ENCODE data around the gene SLC25A33. TPM values are rescaled to one million over a fixed set of nuclear protein-coding genes. Genes with fewer than 3 reads are reported as not detected.
A peak's percentile ranks its signal among the peaks of the same experiment; 100 is the strongest.

SLC25A33 gene
- total RNA-seq, 2 experiments from 2014 or later, result 2.6 to 3.0 TPM

DNA sequence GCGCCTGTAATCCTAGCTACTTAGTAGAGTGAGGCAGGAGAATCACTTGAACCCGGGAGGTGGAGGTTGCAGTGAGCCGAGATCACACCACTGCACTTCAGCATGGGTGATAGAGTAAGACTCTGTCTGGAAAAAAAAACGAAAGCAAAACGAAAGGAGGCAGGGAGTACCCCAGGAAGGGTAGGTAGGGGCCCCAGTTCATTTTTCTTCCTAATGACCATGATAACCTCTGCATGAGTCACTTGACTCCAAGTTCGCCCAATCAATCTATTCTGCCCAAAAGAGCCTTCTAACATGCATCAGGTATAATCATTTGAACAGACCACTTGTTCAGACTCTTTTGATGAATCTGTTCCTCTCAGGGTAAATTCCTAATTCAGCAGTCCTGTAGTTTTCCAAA is 36.2 kb downstream of the SLC25A33 start:
- H3K27me3 Mint-ChIP-seq, result no peaks in the 10 kb centered on the region
- H3K9me3 Mint-ChIP-seq, result no peaks in the 10 kb centered on the region
- CTCF ChIA-PET, result interaction anchor here (0.7 to 8.1 kb wide), 5 partner anchors 9 to 309 kb away, joined by 3 to 81 read pairs (median 3); no protein-coding TSS in a partner anchor
- peaks cover 3% of the 10 kb centered on the region for H3K36me3 Mint-ChIP-seq (ENCODE audit: low read depth)
- no peaks in the 10 kb centered on the region for H3K4me1 Mint-ChIP-seq
- POLR2A ChIA-PET, result interaction anchor here (1.3 kb wide), 1 partner anchor 12 kb away, joined by 3 read pairs; no protein-coding TSS in a partner anchor
- no peak for DNase-seq
- no peak overlapping the region for H3K27ac Mint-ChIP-seq
- no peak overlapping the region for H3K4me3 Mint-ChIP-seq

DNA sequence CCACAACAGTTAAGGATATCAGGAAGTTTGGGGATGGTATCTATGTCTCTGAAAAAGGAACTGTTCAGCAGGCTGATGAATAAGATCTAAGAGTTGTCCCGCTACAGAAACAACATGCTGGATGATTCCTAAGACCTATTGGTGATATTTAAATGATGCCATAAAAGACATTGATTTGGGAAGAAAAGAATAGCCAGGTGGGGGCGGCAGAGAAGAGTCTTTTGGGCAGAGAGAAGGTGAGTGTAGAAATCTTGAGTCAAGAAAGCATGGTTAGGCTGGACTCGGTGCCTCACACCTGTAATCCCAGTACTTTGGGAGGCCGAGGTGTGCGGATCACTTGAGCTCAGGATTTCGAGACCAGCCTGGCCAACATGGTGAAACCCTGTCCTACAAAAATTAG is 37.6 kb downstream of the SLC25A33 start:
- POLR2A ChIA-PET, result no interaction called here
- no peaks in the 10 kb centered on the region for H3K4me1 Mint-ChIP-seq
- H3K9me3 Mint-ChIP-seq, result no peaks in the 10 kb centered on the region
- H3K4me3 Mint-ChIP-seq, result no peak overlapping the region
- DNase-seq, result no peak
- peaks cover 7% of the 10 kb centered on the region for H3K36me3 Mint-ChIP-seq (ENCODE audit: low read depth)
- CTCF ChIA-PET, result interaction anchor here (8.1 kb wide), 1 partner anchor 81 kb away, joined by 81 read pairs; no protein-coding TSS in a partner anchor
- H3K27ac Mint-ChIP-seq, result no peak overlapping the region
- H3K27me3 Mint-ChIP-seq, result no peaks in the 10 kb centered on the region

DNA sequence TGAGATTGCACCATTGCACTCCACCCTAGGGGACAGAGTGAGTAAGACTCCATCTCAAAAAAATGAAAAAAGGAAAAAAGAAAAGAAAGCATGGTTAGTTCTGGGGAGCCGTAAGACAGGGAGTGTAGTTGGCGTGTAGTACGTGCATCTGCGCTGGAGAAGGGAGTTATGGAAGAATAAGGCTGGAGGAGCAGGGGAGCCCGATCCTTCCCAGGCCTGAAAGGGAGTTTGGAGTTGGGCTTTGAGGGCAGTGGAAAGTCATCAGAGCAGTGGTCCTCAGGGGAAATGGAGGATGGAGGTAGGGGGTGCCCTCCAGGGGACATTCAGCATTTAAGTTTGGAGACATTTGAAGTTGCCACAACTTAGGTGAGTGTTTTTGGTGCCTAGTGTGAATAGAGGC is 38.2 kb downstream of the SLC25A33 start:
- POLR2A ChIA-PET, result no interaction called here
- Mint-ChIP-seq H3K36me3 (ENCODE audit: low read depth) (peaks cover 7% of the 10 kb centered on the region), H3K4me1 (no peaks in the 10 kb centered on the region), H3K27ac (no peak overlapping the region), H3K9me3 (no peaks in the 10 kb centered on the region), H3K27me3 (no peaks in the 10 kb centered on the region), H3K4me3 (no peak overlapping the region)
- CTCF ChIA-PET, result interaction anchor here (8.1 kb wide), 1 partner anchor 82 kb away, joined by 81 read pairs; no protein-coding TSS in a partner anchor
- DNase-seq, result no peak

DNA sequence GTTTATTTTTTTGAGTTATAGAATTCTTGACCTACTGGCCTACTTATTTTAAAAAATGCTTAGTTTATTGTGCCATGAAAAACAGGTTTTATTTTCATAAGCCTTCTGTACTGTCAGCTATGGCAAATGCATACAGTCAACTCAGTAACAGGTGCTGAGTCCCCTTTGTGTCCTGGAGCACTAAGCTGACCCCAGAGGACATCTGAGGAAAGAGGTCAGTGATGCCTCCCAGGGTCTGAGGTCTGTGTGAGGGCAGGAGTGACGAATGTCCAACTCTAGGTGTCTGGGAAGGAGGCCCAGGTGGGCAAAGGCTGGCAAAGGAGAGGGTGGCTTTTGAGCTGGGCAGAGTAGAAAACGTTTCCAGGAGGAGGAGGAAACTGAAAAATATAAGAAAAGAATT is 41.7 kb downstream of the SLC25A33 start:
- Mint-ChIP-seq H3K27ac (no peak overlapping the region), H3K9me3 (no peaks in the 10 kb centered on the region), H3K36me3 (ENCODE audit: low read depth) (peaks cover 7% of the 10 kb centered on the region), H3K4me3 (no peak overlapping the region), H3K4me1 (no peaks in the 10 kb centered on the region), H3K27me3 (no peaks in the 10 kb centered on the region)
- POLR2A ChIA-PET, result no interaction called here
- CTCF ChIA-PET, result no interaction called here
- DNase-seq, result no peak

DNA sequence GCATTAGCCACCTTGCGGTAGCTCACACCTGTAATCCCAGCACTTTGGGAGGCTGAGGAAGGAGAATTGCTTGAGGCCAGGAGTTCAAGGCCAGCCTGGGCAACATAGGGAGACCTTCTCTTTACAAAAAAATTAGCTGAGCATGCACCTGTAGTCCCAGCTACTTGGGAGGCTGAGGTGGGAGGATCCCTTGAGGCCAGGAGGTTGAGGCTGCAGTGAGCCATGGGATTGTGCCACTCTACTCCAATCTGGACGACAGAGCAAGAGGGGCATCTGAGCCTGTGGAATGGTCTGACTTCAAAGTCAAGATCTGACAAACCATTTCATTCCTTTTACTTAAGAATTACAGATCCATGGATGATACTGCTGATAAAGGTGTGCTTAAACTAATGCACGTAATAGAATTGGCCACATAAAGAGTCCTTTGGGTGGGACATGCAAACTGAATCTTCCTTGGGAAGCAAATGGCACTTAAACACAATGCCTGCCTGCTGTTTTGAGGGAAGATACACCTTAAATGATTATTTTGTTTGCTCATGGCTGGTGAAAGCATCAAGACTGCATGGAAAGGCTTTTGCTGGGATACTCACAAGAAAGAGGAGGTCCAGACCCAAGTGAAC is 47.0 kb downstream of the SLC25A33 start:
- DNase-seq, result no peak
- no peaks in the 10 kb centered on the region for H3K9me3 Mint-ChIP-seq
- no peak overlapping the region for H3K27ac Mint-ChIP-seq
- no peaks in the 10 kb centered on the region for H3K36me3 Mint-ChIP-seq (ENCODE audit: low read depth)
- H3K4me1 Mint-ChIP-seq, result peaks cover 20% of the 10 kb centered on the region
- ChIA-PET POLR2A (no interaction called here), CTCF (interaction anchor here (0.7 to 1.5 kb wide), 5 partner anchors 23 to 917 kb away, joined by 3 to 4 read pairs (median 3); no protein-coding TSS in a partner anchor)
- no peak overlapping the region for H3K4me3 Mint-ChIP-seq
- no peaks in the 10 kb centered on the region for H3K27me3 Mint-ChIP-seq

DNA sequence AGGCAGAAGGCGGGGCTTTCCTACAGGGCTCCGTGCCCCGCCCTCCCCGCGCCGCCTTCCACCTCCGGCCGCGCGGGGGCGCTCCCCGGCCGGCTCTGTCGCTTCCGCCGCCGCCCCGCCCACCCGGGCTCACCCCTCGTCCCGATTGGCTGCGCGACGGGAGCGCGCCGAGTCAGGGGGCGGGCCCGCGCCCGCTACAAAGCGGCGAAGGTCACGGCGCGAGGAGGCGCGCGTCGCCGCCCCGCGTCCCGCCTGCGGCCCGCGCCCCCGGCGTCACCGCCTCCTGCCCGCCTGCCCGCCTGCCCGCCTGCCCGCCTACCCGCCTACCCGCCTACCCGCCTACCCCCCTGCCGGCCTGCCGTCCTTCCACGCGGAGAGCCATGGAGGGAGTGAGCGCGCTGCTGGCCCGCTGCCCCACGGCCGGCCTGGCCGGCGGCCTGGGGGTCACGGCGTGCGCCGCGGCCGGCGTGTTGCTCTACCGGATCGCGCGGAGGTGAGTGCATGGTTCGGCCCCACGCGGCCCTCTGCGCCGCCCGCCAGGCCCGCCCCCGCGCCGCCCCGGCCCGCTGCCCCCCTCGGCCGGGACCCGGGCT is 49.4 kb downstream of the SLC25A33 start, which contains the start of gene TMEM201:
TSS of gene TMEM201 (plus strand) at position 361 of the 593 bp plus-strand sequence. CDS start at position 381, 20 bp downstream.
- H3K4me3 Mint-ChIP-seq, result peak within 1 kb of the TSS; percentile 79
- H3K9me3 Mint-ChIP-seq, result no peaks in the 10 kb centered on the region
- H3K4me1 Mint-ChIP-seq, result peaks cover 34% of the 10 kb centered on the region
- POLR2A ChIA-PET, result interaction anchor here (1.3 to 1.5 kb wide), 2 partner anchors 27 to 127 kb away, joined by 6 read pairs; no protein-coding TSS in a partner anchor
- H3K36me3 Mint-ChIP-seq (ENCODE audit: low read depth), result no peaks in the 10 kb centered on the region
- H3K27me3 Mint-ChIP-seq, result no peaks in the 10 kb centered on the region
- H3K27ac Mint-ChIP-seq, result peak within 1 kb of the TSS; percentile 67
- CTCF ChIA-PET, result interaction anchor here (0.8 to 2.2 kb wide), 10 partner anchors 9 to 527 kb away, joined by 3 to 7 read pairs (median 5); no protein-coding TSS in a partner anchor
- peak; percentile 95 for DNase-seq

DNA sequence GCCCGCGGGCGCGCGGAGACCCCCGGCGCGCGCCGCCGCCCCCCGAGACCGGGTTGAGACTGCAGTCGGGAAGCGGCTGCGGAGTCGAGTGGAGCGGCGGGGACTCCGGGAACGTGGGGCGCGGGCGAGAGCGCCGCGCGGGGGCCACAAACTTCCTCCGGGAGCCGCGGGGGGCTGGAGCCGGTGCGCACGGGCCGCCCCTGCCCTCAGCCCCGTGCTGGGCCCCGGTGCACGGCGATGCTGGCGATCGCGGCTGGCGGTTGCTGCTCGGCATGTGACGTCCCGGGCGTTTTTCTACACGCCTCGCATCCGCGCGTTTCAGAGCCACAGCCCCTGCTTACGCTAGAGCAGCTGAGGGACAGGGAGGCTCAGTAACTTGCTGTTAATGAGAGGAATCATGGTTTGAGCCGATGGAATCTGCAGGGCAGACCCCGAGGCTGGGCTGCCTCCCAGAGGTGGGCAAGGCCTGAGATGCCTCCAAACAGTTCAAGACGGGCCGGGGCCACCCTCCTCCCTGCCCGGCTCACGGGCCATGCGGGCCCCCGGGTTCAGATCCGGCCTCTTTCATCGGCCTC is 50.0 kb downstream of the SLC25A33 start:
- Mint-ChIP-seq H3K4me1 (peaks cover 35% of the 10 kb centered on the region), H3K27me3 (no peaks in the 10 kb centered on the region), H3K36me3 (ENCODE audit: low read depth) (no peaks in the 10 kb centered on the region), H3K27ac (peak overlapping the region; percentile 67), H3K4me3 (peak overlapping the region; percentile 79), H3K9me3 (no peaks in the 10 kb centered on the region)
- ChIA-PET POLR2A (interaction anchor here (0.9 to 1.5 kb wide), 5 partner anchors 27 to 127 kb away, joined by 3 to 7 read pairs (median 6); no protein-coding TSS in a partner anchor), CTCF (interaction anchor here (0.7 to 2.2 kb wide), 10 partner anchors 10 to 322 kb away, joined by 3 to 8 read pairs (median 4); no protein-coding TSS in a partner anchor)
- DNase-seq, result peak; percentile 56

DNA sequence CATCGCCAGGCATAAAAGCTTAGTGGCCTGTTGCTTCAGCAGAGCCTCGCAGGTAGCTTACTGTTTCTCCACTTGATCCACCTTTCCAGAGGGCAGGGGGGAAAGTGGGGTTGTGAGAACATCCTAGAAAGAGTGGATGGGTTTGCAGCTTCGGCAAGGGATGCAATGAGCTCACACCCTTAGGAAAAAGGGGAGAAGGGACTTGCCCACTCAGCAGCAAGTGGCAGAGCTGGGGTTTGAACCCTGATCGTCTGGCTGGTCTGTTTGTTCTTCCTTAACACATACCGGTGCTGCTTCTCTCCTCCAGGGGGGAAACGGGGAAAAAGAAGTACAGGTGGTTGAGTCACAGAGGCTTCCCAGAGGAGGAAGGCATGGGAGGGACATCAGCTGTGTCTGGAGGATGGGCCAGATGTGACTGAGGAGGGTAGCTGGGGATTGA is 50.5 kb downstream of the SLC25A33 start:
- no peaks in the 10 kb centered on the region for H3K36me3 Mint-ChIP-seq (ENCODE audit: low read depth)
- ChIA-PET CTCF (interaction anchor here (0.7 to 2.2 kb wide), 10 partner anchors 11 to 567 kb away, joined by 3 to 8 read pairs (median 4); no protein-coding TSS in a partner anchor), POLR2A (interaction anchor here (0.9 to 1.5 kb wide), 5 partner anchors 26 to 126 kb away, joined by 3 to 7 read pairs (median 6); no protein-coding TSS in a partner anchor)
- no peaks in the 10 kb centered on the region for H3K27me3 Mint-ChIP-seq
- peaks cover 35% of the 10 kb centered on the region for H3K4me1 Mint-ChIP-seq
- no peak for DNase-seq
- no peaks in the 10 kb centered on the region for H3K9me3 Mint-ChIP-seq
- H3K27ac Mint-ChIP-seq, result peak overlapping the region; percentile 67
- H3K4me3 Mint-ChIP-seq, result peak overlapping the region; percentile 79

DNA sequence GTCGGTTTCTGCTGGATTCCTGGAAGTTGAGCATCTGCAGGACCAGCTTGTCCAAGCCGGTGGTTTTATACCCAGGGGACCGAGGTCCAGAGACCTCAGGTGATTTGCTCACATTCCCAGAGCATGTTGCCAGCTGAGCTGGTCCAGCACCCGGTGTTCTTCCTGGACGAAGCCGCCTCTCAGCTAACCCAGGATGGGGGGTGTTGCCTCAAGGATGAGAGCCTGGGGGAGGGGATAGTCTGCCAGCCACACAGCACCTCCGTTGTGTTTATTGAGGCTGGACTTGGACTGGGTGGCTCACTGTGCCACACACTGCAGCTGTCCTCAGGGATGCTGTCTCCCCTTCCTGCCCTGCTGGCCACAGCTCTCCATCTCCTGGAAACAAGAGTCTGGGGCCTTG is 50.9 kb downstream of the SLC25A33 start:
- Mint-ChIP-seq H3K27ac (no peak overlapping the region), H3K27me3 (no peaks in the 10 kb centered on the region), H3K4me3 (peak overlapping the region; percentile 79), H3K36me3 (ENCODE audit: low read depth) (no peaks in the 10 kb centered on the region), H3K9me3 (no peaks in the 10 kb centered on the region), H3K4me1 (peaks cover 35% of the 10 kb centered on the region)
- CTCF ChIA-PET, result interaction anchor here (0.7 to 2.2 kb wide), 10 partner anchors 11 to 566 kb away, joined by 3 to 8 read pairs (median 4); no protein-coding TSS in a partner anchor
- DNase-seq, result no peak
- POLR2A ChIA-PET, result interaction anchor here (0.9 to 1.5 kb wide), 5 partner anchors 26 to 126 kb away, joined by 3 to 7 read pairs (median 6); no protein-coding TSS in a partner anchor

DNA sequence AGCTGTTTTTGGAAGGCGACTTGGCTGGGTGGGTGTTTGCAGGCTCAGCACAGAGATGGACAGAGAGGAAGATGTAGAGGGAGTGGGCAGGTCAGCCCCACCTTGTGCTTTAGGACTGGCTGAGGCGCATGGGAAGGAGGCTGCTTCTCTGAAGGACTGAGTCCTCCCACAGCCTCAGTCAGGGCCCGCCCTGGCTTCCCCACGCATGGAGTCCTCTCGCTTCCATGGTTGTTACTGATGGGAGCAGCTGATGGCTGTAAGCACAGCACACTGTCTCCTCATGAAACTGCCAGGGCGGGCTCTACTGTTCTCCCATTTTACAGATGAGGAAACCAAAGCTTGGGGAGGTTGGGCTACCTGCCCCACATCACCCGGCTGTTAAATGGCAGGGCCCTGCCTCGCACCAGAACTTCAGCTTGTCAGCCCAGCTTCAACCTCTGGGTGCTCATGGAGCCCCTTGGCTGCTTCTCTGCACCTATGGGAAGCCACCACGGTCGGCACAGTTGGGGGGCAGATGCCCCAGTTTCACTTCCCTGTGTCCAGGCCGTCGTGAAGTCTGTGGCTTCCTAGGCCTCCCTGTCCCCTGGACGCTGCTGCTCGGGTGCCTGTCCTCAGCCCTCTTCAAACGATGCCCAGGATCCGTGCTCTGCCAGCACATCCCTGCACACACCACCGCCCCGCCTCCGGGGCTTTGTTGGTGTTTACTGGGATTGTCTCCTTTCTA is 51.8 kb downstream of the SLC25A33 start:
- H3K4me3 Mint-ChIP-seq, result no peak overlapping the region
- POLR2A ChIA-PET, result interaction anchor here (1.5 kb wide), 1 partner anchor 47 kb away, joined by 4 read pairs; no protein-coding TSS in a partner anchor
- no peaks in the 10 kb centered on the region for H3K27me3 Mint-ChIP-seq
- H3K36me3 Mint-ChIP-seq (ENCODE audit: low read depth), result no peaks in the 10 kb centered on the region
- peak overlapping the region; percentile 1 for H3K27ac Mint-ChIP-seq
- peaks cover 35% of the 10 kb centered on the region for H3K4me1 Mint-ChIP-seq
- no peaks in the 10 kb centered on the region for H3K9me3 Mint-ChIP-seq
- no peak for DNase-seq
- CTCF ChIA-PET, result interaction anchor here (0.7 kb wide), 1 partner anchor 24 kb away, joined by 3 read pairs; no protein-coding TSS in a partner anchor

DNA sequence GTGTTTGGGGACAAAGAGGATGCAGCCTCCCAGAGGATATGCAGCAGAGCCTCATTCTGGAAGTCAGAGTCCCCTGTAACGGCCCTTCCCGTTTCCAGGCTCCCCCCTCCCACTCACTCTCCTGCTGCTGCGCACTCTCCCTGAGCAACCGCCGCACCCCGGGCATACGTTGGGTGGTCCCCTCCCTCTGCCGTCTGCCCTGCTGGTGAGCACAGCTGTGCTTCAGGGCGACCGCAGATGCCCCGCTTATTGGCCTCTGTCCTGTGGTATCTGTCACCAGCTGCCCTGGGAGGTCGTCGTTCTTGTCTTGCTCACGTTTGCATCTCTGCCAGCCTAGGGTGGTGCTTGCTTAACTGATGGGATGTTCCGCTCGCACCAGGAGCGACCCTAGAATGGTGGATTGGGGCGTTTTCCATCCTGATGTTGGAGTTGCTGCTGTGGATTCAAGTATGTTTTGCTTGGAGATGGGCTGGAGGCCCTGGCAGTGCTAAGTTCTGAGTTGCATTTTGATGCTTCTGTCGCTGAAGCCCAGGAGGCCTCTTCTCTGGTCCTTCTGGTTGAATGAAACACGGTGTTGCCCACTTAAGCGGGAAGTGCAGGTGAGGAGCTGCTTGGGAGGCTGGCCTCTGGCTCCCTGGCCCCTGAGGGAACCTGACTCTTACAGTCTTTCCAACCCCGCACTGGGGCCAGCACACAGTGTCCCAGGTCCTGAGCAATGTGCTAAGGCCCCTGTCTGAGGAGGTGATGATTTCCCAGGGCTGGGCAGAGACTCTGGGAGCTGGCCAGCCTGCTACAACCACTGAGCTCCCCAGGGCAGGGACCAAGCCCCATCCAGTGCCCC is 52.6 kb downstream of the SLC25A33 start:
- H3K27me3 Mint-ChIP-seq, result no peaks in the 10 kb centered on the region
- peaks cover 35% of the 10 kb centered on the region for H3K4me1 Mint-ChIP-seq
- no peaks in the 10 kb centered on the region for H3K9me3 Mint-ChIP-seq
- H3K4me3 Mint-ChIP-seq, result no peak overlapping the region
- ChIA-PET CTCF (no interaction called here), POLR2A (interaction anchor here (1.1 to 1.6 kb wide), 2 partner anchors 22 to 125 kb away, joined by 3 to 5 read pairs; no protein-coding TSS in a partner anchor)
- no peak overlapping the region for H3K27ac Mint-ChIP-seq
- no peaks in the 10 kb centered on the region for H3K36me3 Mint-ChIP-seq (ENCODE audit: low read depth)
- DNase-seq, result no peak

Measured in activated CD4-positive, alpha-beta memory T cell treated with anti-CD3 and anti-CD28 coated beads, Interleukin-2, amount 10 ng/mL, durations not matched to agents 7 days and 5 days (primary cell).